IMR-90 (cell line): ENCODE results near the gene PCDHGB1. TPM values are rescaled to one million over a fixed set of nuclear protein-coding genes. Genes with fewer than 3 reads are reported as not detected.

Source experiments
- ATAC-seq: fragments of 200-7000 bp; cut with Tn5 transposase; 2 replicates; pipeline ENCODE4 v1.9.1; 2020; ENCODE audit warnings: low read depth, mild to moderate bottlenecking, moderate library complexity
- BruUV-seq: library from RNA; stranded (reverse); fragments of 400-500 nt; replicated peaks from 2 replicates; lab custom pipeline; 2021; lab: Mats Ljungman, UMichigan
- CTCF ChIA-PET: fragments of 300-600 bp; formaldehyde crosslinking; extraction: SDS; loops from one replicate; lab custom pipeline; 2021; ENCODE audit warnings: antibody characterized with exemption; lab: Yijun Ruan, JAX
- POLR2A ChIA-PET: fragments of 300-600 bp; sonication (Branson Sonifier 250); formaldehyde crosslinking; loops from one replicate; lab custom pipeline; 2022; ENCODE audit warnings: antibody characterized with exemption; ENCODE audit not compliant: unreplicated experiment; lab: Charles Lee
- DNase-seq: peaks from one replicate; pipeline ENCODE4 v3.0.0; 2013
- H2AFZ ChIP-seq: replicated peaks from 2 replicates; pipeline ENCODE3; 2013; ENCODE audit warnings: low read length, mild to moderate bottlenecking; ENCODE audit not compliant: poor library complexity
- H2AK5ac ChIP-seq: 2 replicates; pipeline ENCODE4 v1.6.1; 2013; ENCODE audit warnings: low read depth, low read length, inconsistent platforms
- H2AK9ac ChIP-seq: replicated peaks from 2 replicates; pipeline ENCODE3; 2013; ENCODE audit warnings: mild to moderate bottlenecking, low read depth, low read length, moderate library complexity; ENCODE audit not compliant: poor library complexity
- H2BK120ac ChIP-seq: 2 replicates; pipeline ENCODE4 v1.6.1; 2013; ENCODE audit warnings: low read depth, low read length, inconsistent platforms
- H2BK15ac ChIP-seq: 3 replicates; pipeline ENCODE4 v1.6.1; 2013; ENCODE audit warnings: low read depth, low read length, inconsistent platforms
- H2BK20ac ChIP-seq: 2 replicates; pipeline ENCODE4 v1.6.1; 2013; ENCODE audit warnings: low read depth, mild to moderate bottlenecking, inconsistent platforms, low read length, moderate library complexity
- H2BK5ac ChIP-seq: 2 replicates; pipeline ENCODE4 v1.6.1; 2013; ENCODE audit warnings: mild to moderate bottlenecking, low read depth, low read length, inconsistent platforms; ENCODE audit not compliant: poor library complexity, severe bottlenecking
- H3K14ac ChIP-seq: replicated peaks from 2 replicates; pipeline ENCODE4 v1.6.1; 2013; ENCODE audit warnings: low read depth, low read length, inconsistent platforms
- H3K18ac ChIP-seq: 2 replicates; pipeline ENCODE4 v1.6.1; 2013; ENCODE audit warnings: low read depth, low read length, control low read depth
- H3K23ac ChIP-seq: 2 replicates; pipeline ENCODE4 v1.6.1; 2013; ENCODE audit warnings: low read depth, low read length, inconsistent platforms
- H3K27ac ChIP-seq: 2 replicates; pipeline ENCODE4 v1.5.1; 2013; ENCODE audit warnings: mild to moderate bottlenecking, control low read depth, low read length; ENCODE audit not compliant: insufficient read depth
- H3K27me3 ChIP-seq: 2 replicates; pipeline ENCODE4 v1.6.1; 2013; ENCODE audit warnings: low read length; ENCODE audit not compliant: control insufficient read depth, insufficient read depth
- H3K36me3 ChIP-seq: 2 replicates; pipeline ENCODE4 v1.6.1; 2013; ENCODE audit warnings: low read length, mixed read lengths; ENCODE audit not compliant: control insufficient read depth, insufficient read depth
- H3K4ac ChIP-seq: 2 replicates; pipeline ENCODE4 v1.6.1; 2013; ENCODE audit warnings: low read depth, low read length, inconsistent platforms
- H3K4me1 ChIP-seq: 2 replicates; pipeline ENCODE4 v1.6.1; 2013; ENCODE audit warnings: low read length, mixed read lengths; ENCODE audit not compliant: control insufficient read depth, insufficient read depth
- H3K4me2 ChIP-seq: 2 replicates; pipeline ENCODE4 v1.6.1; 2013; ENCODE audit warnings: low read depth, mild to moderate bottlenecking, control low read depth, low read length, moderate library complexity
- H3K4me3 ChIP-seq: 2 replicates; pipeline ENCODE4 v1.5.1; 2013; ENCODE audit warnings: low read depth, mild to moderate bottlenecking, control low read depth, low read length, moderate library complexity; ENCODE audit not compliant: insufficient read depth
- H3K56ac ChIP-seq: 2 replicates; pipeline ENCODE4 v1.6.1; 2013; ENCODE audit warnings: low read length, inconsistent platforms; ENCODE audit not compliant: insufficient read depth; ENCODE audit errors: extremely low read depth
- H3K79me1 ChIP-seq, 2 experiments: 2 replicates each; pipeline ENCODE4 v1.6.1; 2013; ENCODE audit warnings: low read length in 2 of 2, inconsistent platforms in 1 of 2, low read depth in 1 of 2
- H3K9ac ChIP-seq: 2 replicates; pipeline ENCODE4 v1.6.1; 2013; ENCODE audit warnings: low read depth, low read length, control low read depth
- H3K9me1 ChIP-seq: 2 replicates; pipeline ENCODE4 v1.6.1; 2013; ENCODE audit warnings: low read length, inconsistent platforms; ENCODE audit not compliant: insufficient read depth
- H3K9me3 ChIP-seq: 2 replicates; pipeline ENCODE4 v1.6.1; 2013; ENCODE audit warnings: low read length; ENCODE audit not compliant: control insufficient read depth, insufficient read depth
- H4K20me1 ChIP-seq: 2 replicates; pipeline ENCODE4 v1.6.1; 2013; ENCODE audit warnings: low read length, inconsistent platforms; ENCODE audit not compliant: insufficient read depth
- H4K5ac ChIP-seq: 2 replicates; pipeline ENCODE4 v1.6.1; 2013; ENCODE audit warnings: mild to moderate bottlenecking, low read depth, low read length, control low read depth
- H4K8ac ChIP-seq, 2 experiments: 2 replicates each; pipeline ENCODE4 v1.6.1; 2013; ENCODE audit warnings: low read depth in 2 of 2, low read length in 2 of 2, control low read depth in 1 of 2, inconsistent platforms in 1 of 2
- H4K91ac ChIP-seq: 2 replicates; pipeline ENCODE4 v1.6.1; 2013; ENCODE audit warnings: low read depth, low read length, inconsistent platforms; ENCODE audit not compliant: insufficient read depth
- CHD1 ChIP-seq: IDR thresholded peaks from 2 replicates; pipeline ENCODE4 v1.6.1; 2012; ENCODE audit warnings: low read depth, low read length, improper control_type of control experiment
- FOS ChIP-seq: fragments of 150-350 bp; IDR thresholded peaks from 2 replicates; pipeline ENCODE4 v1.6.1; 2016; ENCODE audit warnings: low read depth, low read length
- MAZ ChIP-seq: IDR thresholded peaks from 2 replicates; pipeline ENCODE4 v1.6.1; 2012; ENCODE audit warnings: low read depth, mild to moderate bottlenecking, low read length, improper control_type of control experiment, moderate library complexity, borderline replicate concordance
- WGBS, 2 experiments: methylation state at CpG; one replicate each; pipeline versions ENCODE4 v1.1.5 to v1.1.7; 2013; ENCODE audit warnings: missing lambda C conversion rate in 2 of 2; ENCODE audit not compliant: insufficient read length in 1 of 2; ENCODE audit errors: extremely low coverage in 2 of 2; 5-methylcytosine and 5-hydroxymethylcytosine counted together
- dilution Hi-C: fragments of 300-500 bp; cut with HindIII; formaldehyde crosslinking; loops from one replicate; pipeline ENCODE4 v1.14.3; 2018; ENCODE audit warnings: low sequenced_read_pairs; ENCODE audit not compliant: unreplicated experiment
- in situ Hi-C: fragments of 300-500 bp; cut with MboI; formaldehyde crosslinking; loops from 3 replicates; pipeline ENCODE4 v1.14.3; 2019; ENCODE audit warnings: low sequenced_read_pairs, inconsistent platforms, mixed read lengths
- intact Hi-C: fragments of 100-400 bp; cut with micrococcal nuclease; formaldehyde crosslinking; loops from 2 replicates; pipeline ENCODE4 v1.10.0; 2022
- polyA plus RNA-seq, 3 experiments: library from polyadenylated mRNA; depleted of rRNA; stranded (reverse); fragments of >200 nt; gene quantifications; 2 replicates each; pipeline ENCODE4 v1.2.3, GENCODE V29; 2012; ENCODE audit warnings: low replicate concordance in 1 of 3
- total RNA-seq: library from RNA; depleted of rRNA; stranded (reverse); fragments of >200 nt; gene quantifications from 2 replicates; pipeline ENCODE4 v1.2.3, GENCODE V29; 2012

The PCDHGB1 gene
- total and polyA plus RNA-seq, 2 of the 4 experiments (the other 2 are of a cell fraction), result 1.9 to 3.6 TPM

DNA sequence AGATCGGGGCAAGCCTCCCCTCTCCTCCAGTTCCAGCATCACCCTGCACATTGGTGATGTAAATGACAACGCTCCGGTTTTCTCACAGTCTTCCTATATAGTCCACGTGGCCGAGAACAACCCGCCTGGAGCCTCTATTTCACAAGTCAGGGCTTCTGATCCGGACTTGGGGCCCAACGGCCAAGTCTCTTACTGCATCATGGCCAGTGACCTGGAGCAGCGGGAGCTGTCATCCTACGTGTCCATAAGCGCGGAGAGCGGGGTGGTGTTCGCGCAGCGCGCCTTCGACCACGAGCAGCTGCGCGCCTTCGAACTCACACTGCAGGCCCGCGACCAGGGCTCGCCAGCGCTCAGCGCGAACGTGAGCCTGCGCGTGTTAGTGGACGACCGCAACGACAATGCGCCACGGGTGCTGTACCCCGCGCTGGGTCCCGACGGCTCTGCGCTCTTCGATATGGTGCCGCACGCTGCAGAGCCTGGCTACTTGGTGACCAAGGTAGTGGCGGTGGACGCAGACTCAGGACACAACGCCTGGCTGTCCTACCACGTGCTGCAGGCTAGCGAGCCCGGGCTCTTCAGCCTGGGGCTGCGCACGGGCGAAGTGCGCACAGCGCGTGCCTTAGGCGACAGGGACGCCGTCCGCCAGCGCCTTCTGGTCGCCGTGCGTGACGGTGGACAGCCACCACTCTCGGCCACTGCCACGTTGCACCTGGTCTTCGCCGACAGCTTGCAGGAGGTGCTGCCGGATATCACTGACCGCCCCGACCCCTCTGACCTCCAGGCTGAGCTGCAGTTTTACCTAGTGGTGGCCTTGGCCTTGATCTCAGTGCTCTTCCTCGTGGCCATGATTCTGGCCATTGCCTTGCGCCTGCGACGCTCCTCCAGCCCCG is 39.5 kb downstream of the PCDHGB1 start:
- Histone ChIP-seq H2BK20ac (no peak overlapping the region), H3K79me1 (peaks cover 7% of the 10 kb centered on the region in 2 experiments; a peak in 3 of 4 replicates), H2AK5ac (no peak overlapping the region), H4K8ac (no peak overlapping the region), H2BK15ac (no peak overlapping the region), H2BK5ac (no peak overlapping the region), H4K20me1 (no peaks in the 10 kb centered on the region), H3K14ac (no peak overlapping the region), H3K4me3 (no peak overlapping the region), H3K23ac (no peak overlapping the region), H2AK9ac (no peak overlapping the region), H2BK120ac (no peak overlapping the region), H4K5ac (no peak overlapping the region), H4K91ac (no peak overlapping the region), H3K9me1 (no peaks in the 10 kb centered on the region), H3K9me3 (peaks cover 53% of the 10 kb centered on the region), H3K4ac (no peak overlapping the region), H3K56ac (no peak overlapping the region), H3K27ac (no peak overlapping the region), H3K4me1 (peaks cover 1% of the 10 kb centered on the region; the same call in 1 of the 2 replicates), H3K36me3 (peaks cover 20% of the 10 kb centered on the region), H3K9ac (no peak overlapping the region), H3K27me3 (no peaks in the 10 kb centered on the region), H2AFZ (no peak overlapping the region), H3K4me2 (no peak overlapping the region), H3K18ac (no peak overlapping the region)
- in situ Hi-C loops (no loop called here), dilution Hi-C loops (no loop called here), intact Hi-C loops (no loop called here)
- DNase-seq (no peak), ATAC-seq (no peak)
- POLR2A ChIA-PET, result no interaction called here
- TF ChIP-seq CHD1, result no peak
- no peak for TF ChIP-seq MAZ
- no peak for TF ChIP-seq FOS
- CTCF ChIA-PET, result no interaction called here
- no TSS peak for BruUV-seq
- WGBS, 2 experiments, result 44% methylated on average over 60 of the region's 77 CpGs; no CpG with 5 or more reads in 1 of the 2 experiments
